GM21576 (cell line): ENCODE results near the gene SIVA1.
"Not testable (repeated sequence)": the region's sequence is repeated elsewhere in the genome, so short reads cannot be mapped to it uniquely, and the experiment has no call there.

Experiments
- ATAC-seq: cut with Tn5 transposase; IDR thresholded peaks from one replicate; pipeline ENCODE4 v1.9.1; 2021; ENCODE audit warnings: mild to moderate bottlenecking, moderate library complexity; ENCODE audit not compliant: unreplicated experiment

The SIVA1 gene

GRCh38 chr14:104750056-104750752, 2.7 kb upstream of the SIVA1 start:
- ATAC-seq: no peak

- ATAC-seq: not testable (repeated sequence)
These were observed 2.2 kb upstream of the SIVA1 start for GRCh38 chr14:104750753-104751057.

GRCh38 chr14:104751539-104752422, 1.2 kb upstream of the SIVA1 start:
- ATAC-seq: no peak

GRCh38 chr14:104752423-104752734, 568 bp upstream of the SIVA1 start:
- ATAC-seq: peak; percentile 87

- ATAC-seq: no peak
These were observed 723 bp downstream of the SIVA1 start for GRCh38 chr14:104753528-104754212.

- no peak for ATAC-seq
These were observed 1.4 kb downstream of the SIVA1 start for GRCh38 chr14:104754213-104754851.

GRCh38 chr14:104755621-104756020, 2.7 kb downstream of the SIVA1 start:
- ATAC-seq: no peak

GRCh38 chr14:104756477-104757237, 3.7 kb downstream of the SIVA1 start:
- no peak for ATAC-seq

- ATAC-seq: no peak
These were observed 4.3 kb downstream of the SIVA1 start for GRCh38 chr14:104757238-104757585.

- ATAC-seq: no peak
These were observed 4.9 kb downstream of the SIVA1 start for GRCh38 chr14:104757681-104758392.

- no peak for ATAC-seq
These were observed 6.3 kb downstream of the SIVA1 start for GRCh38 chr14:104758981-104759969.

- no peak for ATAC-seq
These were observed 12.6 kb downstream of the SIVA1 start for GRCh38 chr14:104765517-104765916.

- no peak for ATAC-seq
These were observed 13.4 kb downstream of the SIVA1 start for GRCh38 chr14:104766256-104766862.

- ATAC-seq: no peak
These were observed 14.1 kb downstream of the SIVA1 start for GRCh38 chr14:104766863-104767633.

- no peak for ATAC-seq
These were observed 14.6 kb downstream of the SIVA1 start for GRCh38 chr14:104767634-104767918.

GRCh38 chr14:104768437-104769323, 15.7 kb downstream of the SIVA1 start:
- peak; percentile 68 for ATAC-seq
